DMS53 treated with DMSO at 0.1 percent for 48 hours (cell line): ENCODE results near the gene ELP2.
"Not testable (repeated sequence)": the region's sequence is repeated elsewhere in the genome, so short reads cannot be mapped to it uniquely, and the experiment has no call there.

Experiments
- DNase-seq: peaks from one replicate; lab custom pipeline; 2025; ENCODE audit not compliant: unreplicated experiment; lab: John Stamatoyannopoulos, UW

The ELP2 gene

GRCh38 chr18:36155851-36156757 is 26.4 kb downstream of the ELP2 start:
- no peak for DNase-seq

GRCh38 chr18:36157441-36157840 is 27.7 kb downstream of the ELP2 start:
- no peak for DNase-seq

GRCh38 chr18:36158266-36158867 is 28.7 kb downstream of the ELP2 start:
- no peak for DNase-seq

- DNase-seq, result no peak
These were observed 31.3 kb downstream of the ELP2 start for GRCh38 chr18:36160959-36161371.

DNA sequence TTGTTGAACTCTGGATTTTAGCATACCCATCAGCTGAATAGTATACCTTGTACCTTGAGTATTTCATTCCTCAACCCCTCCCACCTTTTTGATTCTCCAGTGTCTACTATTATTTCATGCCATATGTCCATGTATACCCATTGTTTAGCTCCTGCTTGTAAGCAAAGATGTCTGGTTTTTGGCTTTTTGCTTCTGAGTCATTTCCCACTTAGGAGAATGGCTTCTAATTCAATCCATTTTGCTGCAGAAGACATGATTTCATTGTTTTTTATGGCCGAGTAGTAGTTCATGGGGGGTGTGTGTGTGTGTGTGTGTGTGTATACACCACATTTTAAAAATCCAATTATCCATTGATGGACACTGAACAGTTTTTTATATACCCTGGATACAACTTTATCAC is 33.3 kb downstream of the ELP2 start:
- DNase-seq, result no peak

DNA sequence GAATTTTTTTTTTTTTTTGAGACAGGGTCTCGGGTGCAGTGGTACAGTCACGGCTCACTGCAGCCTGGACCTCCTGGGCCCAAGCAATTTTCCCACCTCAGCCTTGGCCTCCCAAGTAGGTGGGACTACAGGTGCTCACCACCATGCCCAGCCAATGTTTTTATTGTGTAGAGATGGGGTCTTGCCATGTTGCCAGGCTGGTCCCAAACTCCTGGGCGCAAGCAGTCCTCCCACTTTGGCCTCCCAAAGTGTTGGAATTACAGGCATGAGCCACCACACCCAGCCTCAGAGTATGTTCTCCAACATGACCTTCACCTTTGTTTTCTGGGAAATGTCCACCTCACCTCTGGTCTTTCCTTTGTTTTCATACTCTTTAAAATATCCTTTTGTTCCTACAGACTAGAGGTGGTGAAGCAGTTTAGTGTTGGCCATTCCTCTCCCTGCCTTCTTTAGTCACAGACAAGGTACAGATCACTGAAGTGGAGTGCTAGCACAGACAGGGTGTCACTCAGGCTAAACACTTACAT is 38.1 kb downstream of the ELP2 start:
- DNase-seq, result no peak

- not testable (repeated sequence) for DNase-seq
These were observed 38.6 kb downstream of the ELP2 start for GRCh38 chr18:36168296-36168695.

DNA sequence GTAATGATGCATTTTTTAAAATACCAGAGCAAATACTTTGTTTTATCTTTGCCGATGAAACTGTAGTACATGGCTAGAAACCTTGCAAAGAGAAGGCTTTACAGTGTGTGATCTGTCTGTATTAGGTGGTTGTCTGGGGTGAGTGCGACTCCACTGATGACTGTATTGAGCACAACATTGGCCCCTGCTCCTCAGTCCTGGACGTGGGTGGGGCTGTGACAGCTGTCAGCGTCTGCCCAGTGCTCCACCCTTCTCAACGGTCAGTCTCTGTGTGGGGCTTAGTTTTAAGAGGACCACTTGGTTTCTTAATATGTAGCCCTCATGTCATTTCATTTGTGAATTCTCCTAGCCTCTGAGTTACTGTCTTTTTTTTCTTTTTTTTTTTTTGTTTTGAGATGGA is 40.2 kb downstream of the ELP2 start:
- DNase-seq, result no peak

DNA sequence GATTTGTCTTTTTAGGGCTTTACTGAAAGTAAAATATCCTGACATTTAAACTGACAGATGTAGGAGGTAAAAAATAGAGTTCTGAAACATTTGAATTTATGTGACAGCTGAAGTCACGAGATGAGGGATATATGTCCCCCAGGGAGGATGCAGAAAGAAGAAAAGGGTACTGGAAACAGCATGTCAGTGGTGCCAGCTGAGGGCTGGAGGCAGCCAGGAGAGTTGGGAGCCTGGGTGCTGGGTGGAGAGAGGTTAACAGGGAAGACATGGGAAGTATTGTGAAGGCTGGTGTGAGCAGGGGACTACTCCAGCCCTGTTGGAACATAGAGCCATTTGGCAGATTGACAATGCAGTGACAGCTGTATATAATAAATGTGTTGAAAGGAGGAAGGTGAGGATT is 45.8 kb downstream of the ELP2 start:
- no peak for DNase-seq

- no peak for DNase-seq
These were observed 46.5 kb downstream of the ELP2 start for GRCh38 chr18:36176177-36176584.

- no peak for DNase-seq
These were observed 47.0 kb downstream of the ELP2 start for GRCh38 chr18:36176711-36177110.

GRCh38 chr18:36177913-36178312 is 48.2 kb downstream of the ELP2 start:
- DNase-seq, result no peak

DNA sequence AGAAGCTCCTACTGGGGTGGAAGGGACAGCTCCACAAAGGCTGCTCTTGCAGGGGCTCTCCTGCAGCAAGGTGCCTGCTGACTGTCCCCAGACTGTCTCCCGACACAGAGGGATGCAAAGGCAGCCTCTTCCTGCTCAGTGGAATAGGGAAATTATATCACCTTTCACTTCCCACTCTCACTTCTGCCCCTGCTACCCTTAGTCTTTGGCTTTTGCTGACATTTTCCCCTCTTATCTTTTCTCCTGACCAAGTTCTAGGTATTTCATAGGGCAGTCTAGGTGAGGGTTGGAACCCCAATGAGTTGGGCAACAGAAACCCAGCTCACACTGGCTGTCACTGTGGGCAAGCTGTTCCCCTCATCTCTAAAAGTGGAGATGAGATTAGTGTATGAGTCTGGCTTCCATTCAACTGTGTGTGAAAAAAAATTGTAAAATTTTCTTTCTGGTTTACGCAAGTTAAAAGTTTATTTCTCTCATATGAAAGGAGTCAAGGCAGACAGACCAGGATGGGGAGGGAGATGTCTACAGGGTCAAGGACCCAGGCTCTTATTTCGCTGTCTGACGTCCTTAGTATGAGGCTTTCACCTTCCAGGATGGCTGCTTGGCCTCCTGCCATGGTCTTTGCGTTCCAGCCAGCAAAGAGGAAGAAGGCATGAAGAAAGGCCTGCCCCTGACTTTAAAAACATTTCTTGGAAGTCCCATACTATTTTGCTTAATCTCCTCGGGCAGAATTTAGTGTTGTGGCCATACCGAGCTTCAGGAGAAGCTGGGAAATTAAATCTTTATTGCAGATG is 50.1 kb downstream of the ELP2 start:
- DNase-seq, result no peak

DNA sequence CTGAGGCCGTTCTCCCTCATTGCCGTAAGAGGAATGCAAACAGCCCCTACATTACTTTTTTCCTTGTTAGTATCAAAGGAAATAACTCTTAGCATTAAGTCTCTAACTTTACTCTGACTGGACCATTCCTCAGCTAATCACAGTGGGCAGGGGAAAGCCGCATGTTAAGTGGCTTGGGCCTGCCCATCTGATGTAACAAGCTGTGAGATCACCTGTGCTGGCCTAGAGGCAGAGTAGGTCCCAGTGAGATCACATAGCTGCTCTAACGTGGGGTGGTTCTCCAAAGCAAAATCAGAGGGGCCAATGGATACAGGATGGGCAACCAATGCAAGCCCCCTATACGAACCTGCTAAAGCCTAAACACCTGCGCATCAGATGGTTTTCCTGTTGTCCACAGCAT is 51.7 kb downstream of the ELP2 start:
- no peak for DNase-seq

GRCh38 chr18:36181898-36182506 is 52.3 kb downstream of the ELP2 start:
- DNase-seq, result no peak

GRCh38 chr18:36183033-36183432 is 53.3 kb downstream of the ELP2 start:
- DNase-seq, result no peak

GRCh38 chr18:36183987-36184386 is 54.3 kb downstream of the ELP2 start:
- no peak for DNase-seq

DNA sequence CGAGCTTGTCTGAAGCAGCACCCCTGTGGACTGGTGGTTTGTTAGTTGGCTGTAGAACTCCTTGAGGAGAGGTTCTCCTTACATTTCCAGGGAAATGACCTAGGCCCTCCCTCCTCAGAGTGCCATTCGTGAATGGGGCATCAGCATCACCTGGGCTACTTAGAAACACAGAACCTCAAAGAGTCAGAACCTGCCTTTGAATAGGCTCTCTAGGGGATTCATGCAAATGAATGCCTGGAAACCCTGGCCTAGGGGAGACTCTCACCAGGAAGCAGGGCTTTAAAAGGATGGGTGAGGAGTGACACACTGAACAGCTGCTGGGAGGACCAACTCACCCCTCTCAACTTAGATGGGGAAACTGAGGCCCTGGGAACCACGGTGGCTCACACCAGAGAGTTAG is 55.5 kb downstream of the ELP2 start:
- no peak for DNase-seq

DNA sequence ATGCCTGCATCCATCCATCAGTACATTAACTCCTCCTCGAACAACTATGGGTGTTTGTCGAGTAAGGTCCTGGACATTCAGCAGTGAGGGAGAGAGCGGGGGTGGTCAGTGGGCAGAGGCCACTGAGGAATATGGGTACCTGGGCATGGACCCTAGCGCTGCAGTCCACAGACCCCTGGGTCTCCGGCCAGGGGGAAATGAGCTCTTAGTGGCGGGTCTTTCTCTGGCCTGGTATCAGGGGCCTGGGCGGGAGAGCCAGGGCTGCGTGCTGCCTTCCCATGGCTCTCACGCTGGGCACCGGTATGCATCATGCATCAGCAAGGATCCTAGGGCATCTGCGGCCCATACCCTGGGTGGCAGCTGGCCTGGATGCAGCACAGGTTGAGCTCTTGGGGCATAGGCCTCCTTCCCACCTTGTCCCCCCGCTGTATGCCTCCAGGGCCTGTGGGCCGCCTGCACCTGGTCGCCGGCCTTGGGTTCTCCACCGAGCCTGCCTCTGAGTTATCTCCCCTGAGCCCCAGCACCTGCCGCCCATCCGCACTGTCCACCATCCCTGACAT is 56.3 kb downstream of the ELP2 start:
- DNase-seq, result no peak

GRCh38 chr18:36186461-36187192 is 56.9 kb downstream of the ELP2 start:
- peak; percentile 5 for DNase-seq
